ENCODE measurements around the gene TAS2R20. TPM values are rescaled to one million over a fixed set of nuclear protein-coding genes. Genes with fewer than 3 reads are reported as not detected.

Gene TAS2R20
- total RNA-seq, 1 donor from 2014 or later, result 0.44 TPM

DNA sequence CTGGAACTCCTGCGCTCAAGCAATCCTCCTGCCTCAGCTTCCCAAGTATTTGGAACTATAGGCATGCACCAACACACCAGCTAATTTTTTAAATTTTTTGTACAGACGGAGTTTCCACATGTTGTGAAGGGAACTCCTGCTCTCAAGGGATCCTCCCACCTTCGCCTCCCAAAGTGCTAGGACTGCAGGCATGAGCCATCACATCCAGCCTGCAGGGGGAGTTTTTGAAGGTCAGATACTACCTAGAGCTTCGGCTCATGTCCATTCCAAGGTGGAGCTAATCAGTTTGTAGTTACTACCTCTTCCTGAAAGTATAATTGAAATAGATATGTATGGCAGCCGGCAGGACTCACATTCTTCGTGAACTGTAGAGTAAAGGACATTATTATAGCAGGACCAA, 28.0 kb upstream of the TAS2R20 start:
- TF ChIP-seq, protein P1, sequence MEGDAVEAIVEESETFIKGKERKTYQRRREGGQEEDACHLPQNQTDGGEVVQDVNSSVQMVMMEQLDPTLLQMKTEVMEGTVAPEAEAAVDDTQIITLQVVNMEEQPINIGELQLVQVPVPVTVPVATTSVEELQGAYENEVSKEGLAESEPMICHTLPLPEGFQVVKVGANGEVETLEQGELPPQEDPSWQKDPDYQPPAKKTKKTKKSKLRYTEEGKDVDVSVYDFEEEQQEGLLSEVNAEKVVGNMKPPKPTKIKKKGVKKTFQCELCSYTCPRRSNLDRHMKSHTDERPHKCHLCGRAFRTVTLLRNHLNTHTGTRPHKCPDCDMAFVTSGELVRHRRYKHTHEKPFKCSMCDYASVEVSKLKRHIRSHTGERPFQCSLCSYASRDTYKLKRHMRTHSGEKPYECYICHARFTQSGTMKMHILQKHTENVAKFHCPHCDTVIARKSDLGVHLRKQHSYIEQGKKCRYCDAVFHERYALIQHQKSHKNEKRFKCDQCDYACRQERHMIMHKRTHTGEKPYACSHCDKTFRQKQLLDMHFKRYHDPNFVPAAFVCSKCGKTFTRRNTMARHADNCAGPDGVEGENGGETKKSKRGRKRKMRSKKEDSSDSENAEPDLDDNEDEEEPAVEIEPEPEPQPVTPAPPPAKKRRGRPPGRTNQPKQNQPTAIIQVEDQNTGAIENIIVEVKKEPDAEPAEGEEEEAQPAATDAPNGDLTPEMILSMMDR (IDR thresholded peaks at IDR 0.05; ENCODE audit: borderline replicate concordance), result no peak
- Histone ChIP-seq H3K4me3 (no peak overlapping the region), H3K27ac (replicated peaks) (no peak overlapping the region), H3K4me1 (no peaks in the 10 kb centered on the region), H3K9me3 (replicated peaks) (peaks cover 5% of the 10 kb centered on the region), H3K36me3 (peaks cover 15% of the 10 kb centered on the region), H3K27me3 (ENCODE audit: low read depth) (no peaks in the 10 kb centered on the region)
- intact Hi-C loops (cut with micrococcal nuclease), result no loop called here
- DNase-seq, result no peak

DNA sequence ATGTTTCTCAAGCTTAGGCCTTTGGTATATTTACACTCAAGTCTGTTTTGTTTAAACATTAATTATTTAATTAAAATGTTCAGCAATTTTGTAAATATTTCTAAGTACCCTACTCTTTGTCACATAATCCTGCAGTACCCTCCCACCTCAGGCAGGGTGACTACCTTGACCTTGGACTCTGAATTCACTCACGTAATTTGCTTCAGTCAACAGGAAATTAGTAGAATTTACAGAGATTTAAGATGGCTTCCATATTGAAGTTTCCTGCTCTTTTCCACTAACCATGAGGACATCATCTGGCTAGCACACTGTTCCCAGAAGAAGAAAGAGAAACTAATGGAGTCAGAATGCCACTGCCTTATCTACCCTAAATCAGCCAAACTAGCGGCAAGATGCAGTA, 25.3 kb upstream of the TAS2R20 start:
- no peak overlapping the region for H3K27ac ChIP-seq (replicated peaks)
- no peak for DNase-seq
- TF ChIP-seq, protein P1 (IDR thresholded peaks at IDR 0.05; ENCODE audit: borderline replicate concordance), result no peak
- H3K4me1 ChIP-seq, result no peaks in the 10 kb centered on the region
- peaks cover 15% of the 10 kb centered on the region for H3K36me3 ChIP-seq
- peaks cover 5% of the 10 kb centered on the region for H3K9me3 ChIP-seq (replicated peaks)
- no peak overlapping the region for H3K4me3 ChIP-seq
- intact Hi-C loops (cut with micrococcal nuclease), result no loop called here
- H3K27me3 ChIP-seq (ENCODE audit: low read depth), result no peaks in the 10 kb centered on the region

DNA sequence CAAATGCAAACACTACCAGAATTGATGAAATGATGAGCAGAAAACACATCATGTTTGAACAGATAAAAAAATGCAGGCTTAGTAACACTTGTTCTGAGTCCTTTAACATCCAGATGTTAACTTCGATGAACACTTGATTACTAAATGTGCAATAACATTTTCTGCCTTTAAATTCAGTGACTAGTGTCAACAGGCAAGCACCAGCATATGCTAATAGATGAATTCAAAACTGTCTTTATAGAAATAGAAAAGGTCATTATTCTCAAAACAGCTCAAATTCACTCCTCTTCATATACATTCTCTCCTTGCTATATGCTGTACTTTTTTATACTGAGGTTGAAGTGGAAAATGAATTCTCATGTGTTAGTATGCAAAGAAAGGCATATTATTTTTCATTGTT, 24.4 kb upstream of the TAS2R20 start, which contains the start of gene TAS2R19:
Gene TAS2R19 (minus strand): TSS at position 101 of the 400 bp plus-strand sequence. CDS start 49 bp downstream, at position 52.
- no peak within 1 kb of the TSS for H3K4me3 ChIP-seq
- peaks cover 5% of the 10 kb centered on the region for H3K9me3 ChIP-seq (replicated peaks)
- no peaks in the 10 kb centered on the region for H3K27me3 ChIP-seq (ENCODE audit: low read depth)
- peaks cover 11% of the 10 kb centered on the region for H3K36me3 ChIP-seq
- H3K4me1 ChIP-seq, result no peaks in the 10 kb centered on the region
- TF ChIP-seq, protein P1 (IDR thresholded peaks at IDR 0.05; ENCODE audit: borderline replicate concordance), result no peak
- H3K27ac ChIP-seq (replicated peaks), result no peak within 1 kb of the TSS
- no peak for DNase-seq
- intact Hi-C loops (cut with micrococcal nuclease), result no loop called here

DNA sequence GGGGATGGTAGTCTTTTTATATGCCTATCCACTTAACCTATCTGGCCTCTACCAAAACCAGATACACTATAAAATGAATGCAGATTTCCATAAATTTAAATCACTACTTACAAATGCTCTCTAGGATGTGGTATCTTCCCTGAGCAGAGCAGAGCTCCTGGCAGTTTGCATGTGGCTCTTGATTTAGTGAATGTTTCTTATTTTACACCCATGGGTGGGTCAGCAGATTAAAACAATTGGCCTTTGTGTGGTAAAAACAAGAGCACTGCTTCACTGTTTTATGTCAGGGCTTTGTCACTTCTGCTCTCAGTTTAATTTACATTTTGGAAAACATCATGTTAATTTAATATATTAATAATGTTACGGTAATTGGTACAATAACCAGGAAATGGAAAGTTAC, 18.8 kb upstream of the TAS2R20 start:
- Histone ChIP-seq H3K9me3 (replicated peaks) (no peaks in the 10 kb centered on the region), H3K4me1 (no peaks in the 10 kb centered on the region), H3K4me3 (no peak overlapping the region), H3K27me3 (ENCODE audit: low read depth) (no peaks in the 10 kb centered on the region), H3K36me3 (no peaks in the 10 kb centered on the region), H3K27ac (replicated peaks) (no peak overlapping the region)
- intact Hi-C loops (cut with micrococcal nuclease), result no loop called here
- no peak for DNase-seq
- TF ChIP-seq, protein P1 (IDR thresholded peaks at IDR 0.05; ENCODE audit: borderline replicate concordance), result no peak

DNA sequence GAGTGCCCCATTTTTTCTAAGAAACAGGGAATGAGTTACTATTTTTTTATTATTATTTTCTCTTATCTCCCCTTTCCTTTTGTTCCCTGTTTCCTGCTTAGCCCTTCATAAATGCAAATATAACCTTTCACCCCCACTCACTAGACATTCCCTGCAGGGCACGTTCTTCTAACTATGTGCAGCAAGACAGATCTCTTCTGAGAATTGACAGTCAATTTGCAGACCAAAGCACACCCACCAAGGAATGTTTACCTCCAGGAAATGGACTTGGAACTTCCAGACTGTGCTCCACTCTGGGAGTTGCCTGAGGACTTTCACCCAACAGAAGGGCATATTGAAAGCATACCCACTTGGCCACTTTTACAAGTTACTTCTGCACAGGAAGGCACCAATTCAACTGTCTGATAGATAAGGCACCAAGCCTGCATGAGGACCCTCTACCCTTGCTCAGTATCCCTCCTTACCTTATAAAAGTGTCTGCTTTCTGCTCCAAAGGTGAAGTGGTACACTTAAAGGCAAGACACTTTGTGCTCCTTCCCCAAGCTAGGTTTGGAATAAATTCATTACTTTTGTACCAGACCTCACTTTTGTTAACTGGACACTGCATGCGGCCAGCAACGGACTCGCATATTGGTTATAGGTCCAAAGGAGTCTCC, 17.8 kb upstream of the TAS2R20 start:
- TF ChIP-seq, protein P1 (IDR thresholded peaks at IDR 0.05; ENCODE audit: borderline replicate concordance), result no peak
- intact Hi-C loops (cut with micrococcal nuclease), result no loop called here

More for the DNA sequence above, 17.8 kb upstream of the TAS2R20 start:
- no peak overlapping the region for H3K4me3 ChIP-seq
- H3K27me3 ChIP-seq (ENCODE audit: low read depth), result no peaks in the 10 kb centered on the region
- H3K27ac ChIP-seq (replicated peaks), result no peak overlapping the region
- no peaks in the 10 kb centered on the region for H3K4me1 ChIP-seq
- no peak for DNase-seq
- no peaks in the 10 kb centered on the region for H3K9me3 ChIP-seq (replicated peaks)
- no peaks in the 10 kb centered on the region for H3K36me3 ChIP-seq

All from left ventricle myocardium inferior (tissue), 1 donor.